OCI-LY3 (cell line): Measurements from ENCODE around the gene C10orf71.
A peak's percentile ranks its signal among the peaks of the same experiment; 100 is the strongest.

Source experiments
- H2AFZ ChIP-seq: fragments of 200-600, 300-600 bp; shearing (Covaris generic); 2 replicates; pipeline ENCODE4 v1.6.0; 2014; ENCODE audit warnings: antibody characterized with exemption, low read depth, low read length
- H3K27ac ChIP-seq: fragments of 200-600, 300-600 bp; sonication (generic); 2 replicates; pipeline ENCODE4 v1.5.1; 2014; ENCODE audit warnings: mild to moderate bottlenecking, low read length, moderate library complexity, mixed read lengths
- H3K27me3 ChIP-seq: fragments of 200-600, 300-600 bp; sonication (generic); 2 replicates; pipeline ENCODE4 v1.6.1; 2014; ENCODE audit warnings: low read depth, low read length, mixed read lengths
- H3K36me3 ChIP-seq: fragments of 200-600, 300-600 bp; sonication (generic); replicated peaks from 2 replicates; pipeline ENCODE3; 2014; ENCODE audit warnings: low read depth, low read length, mixed read lengths
- H3K4me1 ChIP-seq: fragments of 300-600, 200-600 bp; sonication (generic); 2 replicates; pipeline ENCODE4 v1.6.1; 2014; ENCODE audit warnings: low read length, mixed read lengths
- H3K4me2 ChIP-seq: fragments of 200-600, 300-600 bp; sonication (generic); 2 replicates; pipeline ENCODE4 v1.6.1; 2014; ENCODE audit warnings: low read length, mixed read lengths
- H3K4me3 ChIP-seq: fragments of 300-600, 200-600 bp; sonication (generic); 2 replicates; pipeline ENCODE4 v1.5.1; 2014; ENCODE audit warnings: antibody characterized with exemption, mild to moderate bottlenecking, low read length, moderate library complexity
- H3K79me2 ChIP-seq: fragments of 300-600, 200-600 bp; shearing (Covaris generic); 2 replicates; pipeline ENCODE4 v1.6.1; 2014; ENCODE audit warnings: mild to moderate bottlenecking, low read length, mixed read lengths
- H3K9ac ChIP-seq: fragments of 300-600, 200-600 bp; shearing (Covaris generic); 2 replicates; pipeline ENCODE4 v1.6.0; 2014; ENCODE audit warnings: mild to moderate bottlenecking, low read length, moderate library complexity
- H3K9me3 ChIP-seq: fragments of 200-600, 300-600 bp; shearing (Covaris generic); 2 replicates; pipeline ENCODE4 v1.6.1; 2014; ENCODE audit warnings: low read length, mixed read lengths; ENCODE audit not compliant: insufficient read depth
- H4K20me1 ChIP-seq: fragments of 200-600, 300-600 bp; sonication (generic); 2 replicates; pipeline ENCODE4 v1.6.1; 2016; ENCODE audit warnings: low read length, mixed read lengths; ENCODE audit not compliant: insufficient read depth
- EZH2phosphoT487 ChIP-seq: fragments of 200-600 bp; shearing (Covaris generic); IDR thresholded peaks from 2 replicates; pipeline ENCODE4 v1.6.1; 2018; ENCODE audit warnings: antibody characterized with exemption, mixed run types, low read depth
- TF ChIP-seq, protein P1 (sequence below): fragments of 200-600, 300-600 bp; sonication (generic); IDR thresholded peaks from 2 replicates; pipeline ENCODE4 v1.5.1; 2014; ENCODE audit warnings: antibody characterized with exemption, low read length, low read depth

C10orf71 gene

DNA sequence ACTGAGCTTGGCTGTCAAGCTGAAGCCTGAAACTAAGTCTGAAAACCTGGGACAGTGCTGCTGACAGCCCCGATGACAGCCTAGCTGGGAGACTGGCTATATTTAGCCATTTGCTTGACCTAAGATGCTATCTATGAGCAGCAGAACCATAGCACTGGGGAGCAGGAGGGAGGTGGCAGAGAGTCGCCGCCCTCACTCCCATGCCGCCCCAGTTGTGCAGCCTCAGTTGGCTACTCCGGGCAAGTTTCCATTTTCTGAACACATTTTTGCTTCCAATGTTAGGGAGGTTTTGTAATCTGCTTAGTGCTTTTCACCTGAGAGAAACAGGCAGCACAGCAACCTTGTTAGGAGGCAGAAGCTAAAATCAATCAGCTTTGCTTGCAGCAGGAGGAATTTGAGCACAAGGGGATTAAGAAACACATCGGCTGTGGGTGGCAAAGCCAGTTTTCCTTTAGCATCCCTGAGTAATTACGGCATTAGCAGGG is 20.4 kb upstream of the C10orf71 start:
- Histone ChIP-seq H4K20me1 (no peaks in the 10 kb centered on the region), H3K27me3 (no peaks in the 10 kb centered on the region), H2AFZ (no peak overlapping the region), H3K4me1 (no peaks in the 10 kb centered on the region), H3K9me3 (no peaks in the 10 kb centered on the region), H3K79me2 (no peaks in the 10 kb centered on the region), H3K36me3 (no peaks in the 10 kb centered on the region), H3K9ac (no peak overlapping the region), H3K4me2 (no peak overlapping the region), H3K4me3 (no peak overlapping the region), H3K27ac (no peak overlapping the region)
- TF ChIP-seq, protein P1, sequence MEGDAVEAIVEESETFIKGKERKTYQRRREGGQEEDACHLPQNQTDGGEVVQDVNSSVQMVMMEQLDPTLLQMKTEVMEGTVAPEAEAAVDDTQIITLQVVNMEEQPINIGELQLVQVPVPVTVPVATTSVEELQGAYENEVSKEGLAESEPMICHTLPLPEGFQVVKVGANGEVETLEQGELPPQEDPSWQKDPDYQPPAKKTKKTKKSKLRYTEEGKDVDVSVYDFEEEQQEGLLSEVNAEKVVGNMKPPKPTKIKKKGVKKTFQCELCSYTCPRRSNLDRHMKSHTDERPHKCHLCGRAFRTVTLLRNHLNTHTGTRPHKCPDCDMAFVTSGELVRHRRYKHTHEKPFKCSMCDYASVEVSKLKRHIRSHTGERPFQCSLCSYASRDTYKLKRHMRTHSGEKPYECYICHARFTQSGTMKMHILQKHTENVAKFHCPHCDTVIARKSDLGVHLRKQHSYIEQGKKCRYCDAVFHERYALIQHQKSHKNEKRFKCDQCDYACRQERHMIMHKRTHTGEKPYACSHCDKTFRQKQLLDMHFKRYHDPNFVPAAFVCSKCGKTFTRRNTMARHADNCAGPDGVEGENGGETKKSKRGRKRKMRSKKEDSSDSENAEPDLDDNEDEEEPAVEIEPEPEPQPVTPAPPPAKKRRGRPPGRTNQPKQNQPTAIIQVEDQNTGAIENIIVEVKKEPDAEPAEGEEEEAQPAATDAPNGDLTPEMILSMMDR: no peak
- no peak for TF ChIP-seq EZH2phosphoT487

DNA sequence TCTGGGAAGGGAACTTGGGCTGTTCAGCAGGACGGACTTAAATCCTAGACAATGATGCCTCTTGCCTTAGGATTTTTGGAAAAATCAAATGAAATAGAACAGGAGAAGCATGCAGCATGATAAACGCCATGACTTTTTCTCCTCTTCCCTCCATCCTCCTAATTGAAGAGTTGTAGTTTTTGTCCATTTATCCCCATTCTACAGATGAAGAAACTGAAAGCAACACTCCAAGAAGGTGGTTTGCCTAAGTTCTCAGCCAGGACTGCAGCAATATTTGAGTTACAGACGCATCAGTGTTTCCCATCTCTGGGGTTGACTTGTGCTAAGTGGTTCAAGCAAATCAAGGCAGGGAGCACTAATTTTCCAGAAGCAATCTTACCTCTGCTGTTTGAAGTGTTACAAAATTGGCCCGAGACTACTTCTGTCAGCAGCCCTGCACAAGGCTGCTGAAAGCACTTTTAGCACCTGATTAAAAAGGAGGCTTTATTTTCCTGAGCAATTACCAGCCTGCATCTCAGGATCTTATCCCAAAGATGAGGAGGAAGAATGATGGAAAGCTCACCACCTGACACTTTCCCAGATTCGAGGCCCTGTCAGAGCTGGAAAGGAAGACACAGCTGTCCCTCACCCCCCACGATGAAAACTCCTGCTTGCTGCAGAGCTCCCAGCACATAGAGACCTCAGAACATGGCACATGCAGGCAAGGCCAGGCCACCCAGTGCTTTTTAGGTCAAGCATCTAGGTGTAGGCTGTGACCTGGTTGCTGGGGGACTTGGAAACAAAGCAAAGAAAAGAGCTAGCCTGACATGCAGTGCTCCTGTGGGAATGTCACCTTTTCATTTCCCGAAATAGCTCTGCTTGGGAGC is 19.7 kb upstream of the C10orf71 start:
- Histone ChIP-seq H3K79me2 (no peaks in the 10 kb centered on the region), H3K4me2 (no peak overlapping the region), H3K27ac (no peak overlapping the region), H3K9ac (no peak overlapping the region), H3K36me3 (no peaks in the 10 kb centered on the region), H4K20me1 (no peaks in the 10 kb centered on the region), H2AFZ (no peak overlapping the region), H3K27me3 (no peaks in the 10 kb centered on the region), H3K4me3 (no peak overlapping the region), H3K4me1 (no peaks in the 10 kb centered on the region), H3K9me3 (no peaks in the 10 kb centered on the region)
- no peak for TF ChIP-seq EZH2phosphoT487
- TF ChIP-seq, protein P1: no peak

DNA sequence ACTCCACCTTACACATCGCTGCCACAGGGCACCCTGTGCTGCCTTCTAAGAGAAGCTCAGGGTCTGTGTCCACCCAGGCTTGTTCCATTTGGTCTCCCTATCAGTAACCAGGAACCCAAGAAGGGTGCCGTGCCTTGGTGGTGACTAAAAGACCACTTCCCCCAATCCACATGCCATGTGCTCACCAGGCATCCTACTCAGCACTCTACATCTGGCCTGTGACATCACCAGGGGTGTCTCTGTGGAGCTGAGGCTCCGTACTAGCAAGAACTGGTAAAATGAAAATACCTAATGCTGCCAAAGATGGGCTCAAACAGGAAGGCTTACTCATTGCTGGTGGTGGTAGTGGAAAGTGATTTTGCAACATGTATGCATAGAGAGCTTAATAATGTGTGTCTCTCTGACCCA is 19.0 kb upstream of the C10orf71 start:
- Histone ChIP-seq H4K20me1 (no peaks in the 10 kb centered on the region), H2AFZ (no peak overlapping the region), H3K4me2 (no peak overlapping the region), H3K4me1 (no peaks in the 10 kb centered on the region), H3K27me3 (no peaks in the 10 kb centered on the region), H3K4me3 (no peak overlapping the region), H3K36me3 (no peaks in the 10 kb centered on the region), H3K79me2 (no peaks in the 10 kb centered on the region), H3K9ac (no peak overlapping the region), H3K9me3 (no peaks in the 10 kb centered on the region), H3K27ac (no peak overlapping the region)
- TF ChIP-seq, protein P1: no peak

DNA sequence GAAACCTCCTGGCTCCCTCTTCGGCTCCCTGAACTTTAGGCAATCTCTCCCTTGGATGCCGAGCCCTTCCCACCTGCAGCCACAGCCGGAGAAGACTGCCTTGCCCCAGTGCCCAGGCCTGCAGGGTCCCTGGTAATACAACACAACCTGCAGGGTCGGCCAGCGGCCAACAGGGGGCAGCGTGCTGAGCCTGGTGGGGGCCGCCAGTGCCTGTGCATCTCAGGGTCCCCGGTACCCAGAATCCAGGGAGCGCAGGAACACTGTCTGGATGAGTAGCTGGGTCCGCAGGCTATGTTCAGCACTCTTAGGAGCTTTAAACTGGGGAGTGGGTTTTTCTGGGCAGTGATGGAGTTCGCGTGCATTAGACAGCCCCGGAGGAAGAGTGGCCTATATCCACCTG is 17.5 kb upstream of the C10orf71 start:
- Histone ChIP-seq H3K4me1 (no peaks in the 10 kb centered on the region), H3K79me2 (no peaks in the 10 kb centered on the region), H3K9me3 (no peaks in the 10 kb centered on the region), H3K9ac (no peak overlapping the region), H3K4me3 (no peak overlapping the region), H3K27ac (no peak overlapping the region), H3K4me2 (no peak overlapping the region), H2AFZ (no peak overlapping the region), H3K36me3 (no peaks in the 10 kb centered on the region), H3K27me3 (no peaks in the 10 kb centered on the region), H4K20me1 (no peaks in the 10 kb centered on the region)
- TF ChIP-seq EZH2phosphoT487: no peak
- TF ChIP-seq, protein P1: peak; percentile 45
